IPS DF 4.7 (cell line): ENCODE measurements around the gene ULK3.

Experiments
- DNase-seq: peaks from one replicate; pipeline ENCODE4 v3.0.0-alpha.2; 2013; ENCODE audit warnings: low spot score; ENCODE audit errors: extremely low read depth

The ULK3 gene

DNA sequence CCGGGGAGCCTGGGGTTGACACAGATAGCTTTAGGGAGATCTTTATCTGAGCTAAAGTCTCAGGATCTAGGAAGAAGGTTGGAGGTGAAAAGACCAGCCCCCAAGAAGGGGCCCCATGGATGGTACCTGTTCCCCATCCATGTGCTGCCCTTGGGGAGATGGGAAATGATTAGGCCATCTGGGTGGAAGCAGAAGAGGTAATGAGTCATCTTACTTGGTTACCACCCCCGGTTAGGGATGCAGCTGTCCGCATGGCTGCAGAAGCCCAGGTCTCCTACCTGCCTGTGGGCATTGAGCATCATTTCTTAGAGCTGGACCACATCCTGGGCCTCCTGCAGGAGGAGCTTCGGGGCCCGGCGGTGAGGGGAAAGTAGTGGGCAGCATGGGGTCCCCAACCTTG lies 19.6 kb downstream of the ULK3 start:
- no peak for DNase-seq

DNA sequence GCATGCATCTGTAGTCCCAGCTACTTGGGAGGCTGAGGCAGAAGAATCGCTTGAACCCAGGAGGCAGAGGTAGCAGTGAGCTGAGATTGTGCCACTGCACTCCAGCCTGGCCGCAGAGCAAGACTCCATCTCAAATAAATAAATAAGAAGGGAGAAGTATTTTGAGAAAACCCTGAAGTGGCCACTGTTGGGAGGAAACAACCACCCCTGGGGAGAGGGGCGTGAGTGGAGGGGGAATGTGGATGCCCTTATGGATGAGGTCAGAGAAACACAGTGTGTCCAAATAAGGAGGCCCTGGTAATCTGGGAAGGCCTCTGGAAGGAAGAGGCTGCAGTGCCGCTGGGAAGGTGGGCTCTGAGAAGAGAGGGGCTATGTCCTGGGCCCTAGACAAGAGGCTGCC lies 20.7 kb downstream of the ULK3 start:
- no peak for DNase-seq

DNA sequence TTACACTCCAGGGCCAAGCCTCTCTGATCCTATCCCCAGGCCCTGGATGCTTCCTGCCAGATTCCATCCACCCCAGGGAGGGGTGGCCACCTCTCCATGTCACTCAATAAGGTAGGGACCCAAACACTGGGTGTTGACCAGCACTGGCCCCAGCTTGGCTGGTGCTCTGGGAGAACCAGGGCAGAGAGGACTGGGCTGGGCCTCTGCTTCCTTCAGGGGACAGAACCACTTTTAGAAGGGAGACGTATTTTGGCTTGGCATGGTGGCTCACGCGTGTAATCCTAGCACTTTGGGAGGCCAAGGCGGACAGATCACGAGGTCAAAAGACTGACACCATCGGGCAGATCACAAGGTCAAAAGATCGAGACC lies 21.2 kb downstream of the ULK3 start:
- no peak for DNase-seq

- DNase-seq: no peak
These were observed 21.7 kb downstream of the ULK3 start for GRCh38 chr15:74821091-74821789.

GRCh38 chr15:74820056-74820455 lies 22.9 kb downstream of the ULK3 start:
- DNase-seq: no peak

- no peak for DNase-seq
These were observed 25.6 kb downstream of the ULK3 start for GRCh38 chr15:74817370-74817737.

DNA sequence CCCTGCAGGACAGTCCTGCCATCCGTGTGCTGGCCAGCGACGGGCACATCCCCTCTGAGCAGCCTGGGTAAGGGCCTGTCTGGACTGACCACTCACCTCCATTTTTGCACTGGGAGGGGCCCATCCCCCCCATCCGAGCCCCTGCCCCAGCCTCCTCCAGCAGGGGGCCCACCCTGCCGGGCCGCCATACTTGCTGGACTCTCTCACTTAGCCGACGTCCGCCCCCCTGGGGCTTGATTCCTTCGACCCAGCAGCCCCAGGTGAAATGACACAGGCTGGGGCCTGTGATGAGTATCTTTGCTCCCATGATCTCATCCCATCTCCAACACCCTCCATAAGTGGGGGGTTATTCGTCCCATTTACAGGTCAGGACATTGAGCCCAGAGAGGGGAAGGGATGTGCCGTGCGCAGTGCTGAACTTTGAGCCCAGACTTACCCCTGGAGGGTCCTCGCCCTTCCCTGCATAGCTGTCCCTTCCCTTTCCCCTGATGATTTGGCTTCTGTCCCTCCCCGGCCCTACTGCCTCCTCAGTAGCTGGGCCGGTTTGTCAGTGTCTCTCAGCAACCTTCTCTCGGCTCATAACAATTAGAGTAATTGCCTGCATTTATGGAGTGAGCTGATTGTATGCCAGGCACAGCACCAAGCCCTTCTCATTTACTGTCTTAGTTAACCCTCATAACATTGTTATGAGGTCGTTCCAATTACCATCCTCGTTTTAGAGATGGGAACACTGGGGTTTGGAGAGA lies 26.2 kb downstream of the ULK3 start:
- no peak for DNase-seq

DNA sequence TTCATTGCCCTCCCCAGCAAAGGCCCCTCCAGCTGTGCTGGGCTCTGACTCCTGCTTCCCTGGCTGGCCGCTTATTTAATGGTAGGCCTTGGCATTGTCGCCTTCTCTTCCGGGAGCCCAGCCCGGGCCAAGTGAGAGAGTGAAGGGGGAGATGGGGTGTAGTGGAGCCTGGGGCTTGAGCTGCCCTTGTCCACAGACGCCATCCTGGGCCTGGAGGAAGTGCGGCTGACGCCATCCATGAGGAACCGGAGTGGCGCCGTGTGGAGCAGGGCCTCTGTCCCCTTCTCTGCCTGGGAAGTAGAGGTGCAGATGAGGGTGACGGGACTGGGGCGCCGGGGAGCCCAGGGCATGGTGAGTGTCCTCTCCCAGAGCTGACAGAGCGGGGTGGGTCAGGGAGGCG lies 27.0 kb downstream of the ULK3 start:
- DNase-seq: no peak

GRCh38 chr15:74815121-74815934 lies 27.6 kb downstream of the ULK3 start:
- DNase-seq: no peak

DNA sequence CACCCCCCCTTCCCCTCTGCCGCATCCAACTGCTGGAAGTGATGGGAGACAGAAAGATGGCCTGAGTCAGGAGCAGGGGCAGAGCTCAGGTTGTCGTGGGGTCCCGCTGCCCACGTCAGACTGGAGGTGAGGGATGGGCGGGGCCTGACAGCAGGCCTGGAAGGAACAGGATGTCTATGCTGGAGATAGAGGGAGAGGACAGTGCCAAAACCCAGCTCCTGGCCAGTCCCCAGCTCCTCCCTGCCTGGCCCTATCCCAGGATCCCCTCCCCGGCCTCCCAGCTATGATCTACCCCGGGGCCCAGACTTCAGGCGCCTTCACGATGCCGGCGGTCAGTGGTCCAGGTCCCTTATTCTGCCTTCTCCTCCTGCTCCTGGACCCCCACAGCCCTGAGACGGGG lies 30.4 kb downstream of the ULK3 start, which contains the start of gene LMAN1L:
TSS of gene LMAN1L (plus strand) at position 303 of the 400 bp plus-strand sequence. CDS start at position 323, 20 bp downstream.
- no peak for DNase-seq

- DNase-seq: no peak
These were observed 33.0 kb downstream of the ULK3 start for GRCh38 chr15:74809956-74810355.

DNA sequence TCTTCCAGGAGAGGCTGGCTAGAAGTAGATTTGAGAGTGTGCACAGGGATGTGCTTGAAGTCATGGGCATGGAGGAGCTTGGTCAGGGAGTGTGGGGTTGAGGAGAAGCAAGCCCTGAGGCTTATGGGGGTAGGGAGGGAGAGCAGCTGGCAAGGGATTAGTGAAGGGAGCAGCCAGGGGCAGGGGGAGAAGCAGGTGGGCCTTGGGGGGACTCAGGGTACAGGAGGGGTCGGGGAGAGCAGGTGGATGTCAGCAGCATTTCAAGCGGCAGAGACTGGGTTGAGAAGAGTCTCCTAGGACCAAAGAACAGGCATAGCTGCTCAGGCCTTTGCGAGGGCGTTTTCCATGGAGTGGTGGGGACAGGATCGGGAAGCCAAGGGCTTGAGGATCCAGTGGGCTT lies 33.7 kb downstream of the ULK3 start:
- no peak for DNase-seq

GRCh38 chr15:74808840-74809229 lies 34.1 kb downstream of the ULK3 start:
- DNase-seq: no peak

DNA sequence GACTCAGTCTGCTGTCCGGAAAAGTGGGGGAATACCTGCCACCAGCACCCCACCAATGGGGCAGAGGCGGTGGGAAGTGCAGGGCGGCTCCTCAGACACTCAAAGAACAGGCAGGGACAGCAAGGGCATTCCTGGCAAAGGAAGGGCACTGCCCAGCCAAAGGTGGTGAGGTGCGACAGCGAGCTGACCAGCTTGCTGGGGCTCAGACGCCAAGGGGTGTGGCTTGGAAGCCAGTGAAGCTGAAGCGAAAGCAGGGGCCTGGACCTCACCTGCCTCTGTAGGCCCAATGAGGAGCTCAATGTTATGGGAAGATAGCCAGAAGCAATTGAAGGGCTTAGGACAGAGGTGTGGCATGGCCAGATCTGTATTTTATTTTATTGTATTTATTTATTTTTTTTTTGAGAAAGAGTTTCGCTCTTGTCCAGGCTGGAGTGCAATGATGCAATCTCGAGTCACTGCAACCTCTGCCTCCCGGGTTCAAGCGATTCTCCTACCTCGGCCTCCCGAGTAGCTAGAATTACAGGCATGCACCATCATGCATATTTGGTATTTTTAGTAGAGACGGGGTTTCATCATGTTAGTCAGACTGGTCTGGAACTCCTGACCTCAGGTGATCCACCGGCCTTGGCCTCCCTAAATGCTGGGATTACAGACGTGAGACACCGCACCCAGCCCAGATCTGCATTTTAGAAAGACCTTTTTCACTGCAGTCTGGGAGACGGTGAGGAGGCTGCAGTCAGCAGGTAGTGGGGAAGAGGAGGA lies 34.7 kb downstream of the ULK3 start:
- no peak for DNase-seq

GRCh38 chr15:74807282-74807681 lies 35.7 kb downstream of the ULK3 start:
- no peak for DNase-seq

- no peak for DNase-seq
These were observed 38.0 kb downstream of the ULK3 start for GRCh38 chr15:74804935-74805334.

- no peak for DNase-seq
These were observed 40.0 kb downstream of the ULK3 start for GRCh38 chr15:74802862-74803447.

GRCh38 chr15:74802290-74802689 lies 40.7 kb downstream of the ULK3 start:
- DNase-seq: no peak

DNA sequence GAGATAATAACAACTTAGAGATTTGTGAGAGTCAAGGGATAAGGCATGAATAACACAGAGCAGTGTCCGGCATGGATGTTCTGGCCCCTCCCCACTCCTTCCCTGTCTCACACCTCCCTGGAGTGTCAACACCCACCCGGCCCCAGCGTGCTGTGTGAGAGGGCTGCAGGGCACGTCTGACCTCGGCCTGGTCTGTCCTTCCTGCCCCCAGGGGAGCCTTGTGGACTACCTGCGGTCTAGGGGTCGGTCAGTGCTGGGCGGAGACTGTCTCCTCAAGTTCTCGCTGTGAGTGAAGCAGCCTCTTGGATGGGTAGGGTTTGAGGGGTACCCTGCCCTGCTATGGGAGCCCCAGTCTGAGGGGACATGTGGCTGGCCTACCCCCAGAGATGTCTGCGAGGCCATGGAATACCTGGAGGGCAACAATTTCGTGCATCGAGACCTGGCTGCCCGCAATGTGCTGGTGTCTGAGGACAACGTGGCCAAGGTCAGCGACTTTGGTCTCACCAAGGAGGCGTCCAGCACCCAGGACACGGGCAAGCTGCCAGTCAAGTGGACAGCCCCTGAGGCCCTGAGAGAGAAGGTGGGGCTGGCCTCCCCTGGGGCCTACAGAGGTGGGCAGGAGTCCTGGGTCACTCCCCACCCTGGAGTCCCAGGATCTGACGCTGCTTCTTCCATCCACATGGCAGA lies 41.5 kb downstream of the ULK3 start:
- DNase-seq: no peak

DNA sequence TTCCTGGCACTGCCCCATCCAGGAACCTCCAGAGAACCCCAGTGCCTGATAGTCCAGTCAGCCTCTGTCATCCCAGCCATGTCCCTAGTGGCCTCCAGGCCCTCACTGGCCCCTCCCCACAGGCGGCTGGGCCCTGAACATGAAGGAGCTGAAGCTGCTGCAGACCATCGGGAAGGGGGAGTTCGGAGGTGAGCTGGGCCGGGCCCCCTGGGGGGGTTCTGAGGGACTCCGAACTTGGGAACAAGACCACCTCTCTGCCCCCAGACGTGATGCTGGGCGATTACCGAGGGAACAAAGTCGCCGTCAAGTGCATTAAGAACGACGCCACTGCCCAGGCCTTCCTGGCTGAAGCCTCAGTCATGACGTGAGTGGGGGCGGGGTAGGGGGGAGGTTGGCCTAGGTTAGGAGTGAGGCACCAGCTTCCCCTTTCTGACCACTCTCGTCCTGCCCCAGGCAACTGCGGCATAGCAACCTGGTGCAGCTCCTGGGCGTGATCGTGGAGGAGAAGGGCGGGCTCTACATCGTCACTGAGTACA lies 42.3 kb downstream of the ULK3 start:
- DNase-seq: no peak
